Stimulated activated CD8-positive, alpha-beta memory T cell treated with anti-CD3 and anti-CD28 coated beads, Interleukin-15, amount 100 ng/mL, for 1 hour (primary cell): Measurements from ENCODE around the gene POU5F1.
"Not testable (repeated sequence)": the region's sequence is repeated elsewhere in the genome, so short reads cannot be mapped to it uniquely, and the experiment has no call there.

Experiments used
- DNase-seq: peaks from one replicate; pipeline ENCODE4 v3.0.0-alpha.2; 2020; ENCODE audit warnings: low read depth

Gene POU5F1

DNA sequence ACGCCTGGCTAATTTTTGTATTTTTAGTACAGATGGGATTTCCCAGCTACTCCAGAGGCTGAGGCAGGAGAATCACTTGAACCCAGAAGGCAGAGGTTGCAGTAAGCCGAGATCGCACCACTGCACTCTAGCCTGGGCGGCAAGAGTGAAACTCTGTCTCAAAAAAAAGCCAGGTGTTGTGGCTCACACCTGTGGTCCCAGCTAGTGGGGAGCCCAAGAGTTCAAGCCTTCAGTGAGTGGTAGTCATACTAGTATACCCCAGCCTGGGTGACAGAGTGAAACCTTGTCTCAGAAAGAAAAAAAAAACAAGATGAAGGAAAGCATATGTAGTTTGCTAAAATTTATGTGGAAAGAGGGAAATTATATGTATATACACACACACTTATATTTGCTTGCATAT lies 20.0 kb upstream of the POU5F1 start:
- DNase-seq = no peak

DNA sequence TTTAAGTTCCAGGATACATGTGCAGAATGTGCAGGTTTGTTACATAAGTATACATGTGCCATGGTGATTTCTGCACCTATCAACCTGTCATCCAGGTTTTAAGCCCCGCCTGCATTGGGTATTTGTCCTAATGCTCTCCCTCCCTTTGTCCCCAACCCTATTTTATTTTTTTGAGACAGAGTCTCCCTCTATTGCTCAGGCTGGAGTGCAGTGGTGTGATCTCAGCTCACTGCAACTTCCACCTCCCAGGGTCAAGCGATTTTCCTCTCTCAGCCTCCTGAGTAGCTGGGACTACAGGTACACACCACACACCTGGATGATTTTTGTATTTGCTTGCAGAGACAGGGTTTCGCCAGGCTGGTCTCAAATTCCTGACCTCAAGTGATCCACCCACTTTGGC lies 18.7 kb upstream of the POU5F1 start:
- not testable (repeated sequence) for DNase-seq

DNA sequence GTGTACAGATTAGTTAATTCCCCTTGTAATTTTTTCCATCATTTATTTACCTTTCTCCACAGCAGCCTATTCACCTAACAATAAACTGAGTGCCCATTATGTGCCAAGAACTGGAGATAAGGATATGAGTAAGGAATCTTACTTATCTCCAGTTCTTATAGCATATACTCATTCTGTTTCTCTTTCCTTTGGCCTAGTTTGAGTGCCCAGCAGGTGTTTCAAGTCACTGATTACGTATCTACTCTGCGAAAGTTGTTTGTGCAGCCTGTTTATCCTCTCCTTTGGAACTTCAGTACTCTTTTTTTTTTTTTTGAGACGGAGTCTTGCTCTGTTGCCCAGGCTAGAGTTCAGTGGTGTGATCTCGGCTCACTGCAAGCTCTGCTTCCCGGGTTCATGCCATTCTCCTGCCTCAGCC lies 17.3 kb upstream of the POU5F1 start:
- DNase-seq = no peak

DNA sequence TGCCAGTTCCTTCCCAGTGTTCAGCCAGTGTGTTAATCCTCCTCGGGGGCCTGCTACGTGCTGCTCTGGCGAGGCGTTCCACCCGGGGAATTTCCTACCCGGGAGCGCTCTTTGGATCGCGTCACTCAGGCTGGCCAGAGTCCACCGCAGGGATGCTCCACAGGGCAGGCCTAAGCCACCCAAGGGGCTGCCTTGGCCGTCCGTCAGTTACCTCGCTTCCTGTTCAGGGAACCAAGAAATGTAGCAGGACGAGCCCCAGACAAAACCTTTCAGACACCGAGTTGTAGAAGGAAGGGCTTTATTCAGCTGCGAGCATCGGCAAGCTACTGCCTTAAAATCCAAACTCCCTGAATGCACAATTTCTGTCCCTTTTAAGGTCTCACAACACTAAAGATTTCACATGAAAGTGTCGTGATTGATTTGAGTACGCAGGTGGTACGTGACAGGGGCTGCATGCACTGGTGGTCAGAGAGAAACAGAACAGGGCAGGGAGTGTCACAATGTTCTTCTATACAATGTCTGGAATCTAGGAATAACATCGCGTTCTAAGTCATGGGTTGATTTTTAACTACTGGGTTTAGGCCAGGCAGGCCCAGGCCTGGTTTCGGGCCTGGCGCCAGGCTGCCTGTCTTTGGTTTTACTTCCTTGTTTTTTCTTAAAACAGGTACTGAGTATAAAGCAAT lies 15.7 kb upstream of the POU5F1 start:
- no peak for DNase-seq

DNA sequence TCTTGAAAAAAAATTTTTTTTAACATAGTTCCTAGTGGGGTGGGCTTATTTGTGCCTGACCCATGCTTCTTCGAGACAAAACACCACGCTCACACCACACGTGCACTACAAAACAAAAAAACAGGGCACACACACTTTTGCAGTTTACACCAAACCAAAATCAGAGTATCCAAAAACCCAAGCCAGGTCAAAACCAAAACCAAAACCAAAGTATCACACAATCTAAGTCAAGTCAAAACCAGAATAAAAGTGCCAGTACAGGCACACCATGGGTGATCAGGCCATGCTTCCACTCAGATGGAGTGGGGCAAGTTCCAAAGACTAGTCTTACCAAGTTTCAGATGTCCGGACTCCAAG lies 15.2 kb upstream of the POU5F1 start:
- DNase-seq = not testable (repeated sequence)

DNA sequence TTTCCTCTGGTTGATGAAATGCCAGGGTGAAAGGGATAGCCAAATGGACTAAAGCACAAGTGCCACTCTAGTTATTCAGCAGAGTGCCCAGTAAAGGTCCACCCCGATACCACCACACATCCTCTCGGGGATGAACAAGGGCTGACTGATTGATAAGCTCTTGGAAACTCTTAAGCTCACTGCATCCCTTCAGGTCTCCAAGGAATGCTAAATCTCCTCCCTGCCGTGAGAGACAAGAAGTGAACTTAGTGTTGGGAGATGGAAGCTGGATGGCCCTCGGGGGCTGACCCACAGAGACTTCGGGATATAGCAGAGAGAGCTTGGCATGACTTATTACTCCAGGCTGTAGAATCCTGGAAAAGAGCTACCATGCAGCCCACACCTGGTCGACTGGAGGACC lies 13.4 kb upstream of the POU5F1 start:
- DNase-seq = not testable (repeated sequence)

DNA sequence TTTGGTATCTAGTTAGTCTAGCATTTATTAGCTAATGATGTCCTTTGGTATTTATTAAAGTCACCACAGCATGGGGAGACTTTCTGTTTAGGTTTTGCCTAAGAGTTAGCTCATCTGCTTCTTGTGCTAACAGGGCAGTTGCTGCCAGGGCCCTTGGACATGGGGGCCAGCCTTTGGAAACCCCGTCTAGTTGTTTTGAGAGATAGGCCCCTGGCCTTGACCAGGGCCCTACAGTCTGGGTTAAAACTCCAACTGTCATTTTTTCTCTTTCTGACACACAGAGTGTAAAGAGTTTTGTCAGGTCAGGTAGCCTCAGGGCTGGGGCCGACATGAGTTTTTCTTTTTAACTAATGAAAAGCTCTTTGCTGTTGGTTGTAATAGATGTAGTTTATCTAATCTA lies 12.8 kb upstream of the POU5F1 start:
- not testable (repeated sequence) for DNase-seq

DNA sequence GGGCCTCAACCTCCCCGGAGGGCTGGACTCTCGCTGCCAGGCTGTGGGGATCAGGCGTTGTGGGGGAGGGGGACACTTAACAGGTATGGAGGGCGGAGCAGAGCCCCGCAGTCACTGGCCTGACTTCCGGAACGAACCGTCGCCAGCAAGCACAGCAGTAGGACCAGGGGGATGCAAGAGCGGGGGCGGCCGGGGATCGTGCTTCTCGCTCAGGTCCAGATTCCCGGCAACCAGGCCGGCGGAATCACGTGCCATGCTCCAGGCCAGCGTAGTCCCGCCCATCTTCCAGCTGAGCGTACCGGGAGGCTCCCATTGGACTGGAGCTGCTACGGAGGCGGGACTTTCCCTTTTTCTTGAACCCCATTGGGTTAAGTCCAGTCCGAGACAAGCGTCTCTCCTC lies 10.0 kb upstream of the POU5F1 start:
- DNase-seq = no peak

DNA sequence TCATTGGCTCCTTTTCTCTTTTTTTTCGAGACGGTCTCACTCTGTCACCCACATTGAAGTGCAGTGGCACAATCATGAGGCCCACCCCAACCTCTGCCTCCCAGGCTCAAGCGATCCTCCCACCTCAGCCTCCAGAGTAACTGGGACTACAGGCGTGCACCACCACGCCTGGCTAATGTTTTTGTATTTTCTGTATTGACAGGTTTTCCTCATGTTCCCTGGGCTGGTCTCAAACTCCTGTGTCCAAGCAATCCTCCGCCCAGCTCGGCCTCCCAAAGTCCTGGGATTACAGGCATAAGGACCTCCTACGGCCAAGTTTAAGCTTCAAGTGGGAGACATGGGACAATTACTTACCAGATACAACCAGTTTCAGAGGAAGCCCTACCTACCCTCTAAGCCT lies 9.4 kb upstream of the POU5F1 start:
- DNase-seq = no peak

DNA sequence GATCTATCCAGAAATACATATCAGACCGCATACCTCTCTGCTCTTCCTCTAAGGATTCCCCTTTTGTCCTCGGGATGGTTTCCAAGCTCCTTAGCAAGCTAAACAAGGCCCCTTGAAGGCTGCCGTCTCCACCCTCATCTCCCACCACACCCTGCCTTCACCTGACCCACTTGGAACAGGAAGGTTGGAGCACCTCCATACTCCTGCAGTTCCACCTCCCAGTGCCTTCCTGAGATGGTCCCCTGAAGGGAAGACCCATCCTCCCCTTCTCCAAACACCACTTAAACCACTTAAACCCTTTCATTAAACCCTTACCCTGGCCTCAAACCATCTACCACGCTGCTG lies 8.5 kb upstream of the POU5F1 start:
- no peak for DNase-seq

DNA sequence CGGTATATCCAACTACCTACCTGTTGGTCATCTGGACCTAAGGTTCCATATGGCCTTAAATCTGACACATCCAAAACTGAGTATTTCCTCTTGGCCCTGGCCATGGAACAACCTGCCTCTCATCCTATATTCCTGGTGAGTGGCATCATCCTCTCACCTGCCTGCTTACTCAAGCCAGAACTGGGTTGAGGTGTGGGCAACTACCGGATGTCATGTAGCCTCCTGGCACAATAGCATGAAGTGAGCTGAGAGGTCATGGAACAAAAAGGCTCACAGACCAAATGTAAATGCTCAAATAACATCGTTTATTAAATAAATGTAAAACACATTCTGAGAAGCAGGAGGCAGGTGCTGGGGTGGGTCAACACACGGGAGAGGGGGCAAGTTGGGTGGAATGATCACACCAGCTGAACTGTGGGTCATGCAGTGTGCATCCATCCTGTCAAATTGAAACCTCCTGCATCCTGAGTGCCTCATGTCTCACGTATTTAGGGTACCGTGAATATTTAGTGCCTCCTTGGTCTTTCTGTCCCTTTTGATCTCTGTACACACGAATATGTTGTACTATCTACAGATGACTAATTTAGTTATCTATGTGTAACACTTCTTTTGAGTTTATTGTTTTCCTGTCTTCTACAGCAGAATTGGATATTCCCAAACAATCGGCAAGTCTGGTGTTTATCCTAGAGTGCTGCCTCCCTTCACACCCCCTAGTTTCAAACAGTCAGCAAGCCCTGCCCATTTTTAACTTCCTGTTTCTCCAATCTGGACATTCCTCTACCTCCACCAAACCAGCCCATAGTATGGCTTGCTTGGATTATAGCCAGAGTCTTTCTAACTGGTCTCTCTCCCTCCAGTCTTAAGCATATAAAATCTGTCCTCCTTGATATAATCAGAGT lies 7.9 kb upstream of the POU5F1 start:
- no peak for DNase-seq

DNA sequence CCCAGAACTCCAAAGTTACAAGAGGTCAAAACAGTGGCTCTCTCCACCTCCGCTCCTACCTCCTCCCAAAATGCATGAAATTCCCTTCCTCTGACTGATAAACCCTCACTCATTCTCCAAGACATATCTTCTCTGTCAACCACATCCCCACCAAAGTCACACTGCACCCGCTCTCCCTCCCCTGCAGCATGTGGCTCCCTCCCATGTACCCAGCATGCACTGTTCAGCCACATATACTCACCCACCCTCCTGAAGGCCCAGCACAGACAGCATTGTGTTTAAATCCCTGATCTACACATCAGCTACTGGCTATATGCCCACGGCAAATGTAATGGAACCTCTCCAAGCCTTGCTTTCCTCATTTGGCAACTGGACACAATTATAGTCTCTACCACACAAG lies 5.5 kb upstream of the POU5F1 start:
- DNase-seq = no peak

DNA sequence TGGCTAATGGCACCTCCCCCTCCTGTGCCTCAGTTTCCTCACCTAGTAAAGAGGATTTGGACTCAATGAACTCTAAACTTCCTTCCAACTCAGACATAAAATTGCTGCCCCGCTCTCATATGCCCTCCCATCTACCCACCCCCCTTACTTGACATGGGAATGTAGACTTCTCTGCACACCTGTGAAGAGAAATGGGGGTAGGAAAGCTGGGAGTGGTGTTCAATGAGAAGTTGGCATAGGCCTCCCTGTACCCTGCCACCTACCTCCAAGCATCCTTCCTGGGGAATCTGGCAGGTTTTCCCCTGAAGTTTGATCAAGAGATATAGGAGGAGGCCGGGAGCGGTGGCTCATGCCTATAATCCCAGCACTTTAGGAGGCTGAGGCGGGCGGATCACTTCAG lies 3.9 kb upstream of the POU5F1 start:
- DNase-seq = no peak

DNA sequence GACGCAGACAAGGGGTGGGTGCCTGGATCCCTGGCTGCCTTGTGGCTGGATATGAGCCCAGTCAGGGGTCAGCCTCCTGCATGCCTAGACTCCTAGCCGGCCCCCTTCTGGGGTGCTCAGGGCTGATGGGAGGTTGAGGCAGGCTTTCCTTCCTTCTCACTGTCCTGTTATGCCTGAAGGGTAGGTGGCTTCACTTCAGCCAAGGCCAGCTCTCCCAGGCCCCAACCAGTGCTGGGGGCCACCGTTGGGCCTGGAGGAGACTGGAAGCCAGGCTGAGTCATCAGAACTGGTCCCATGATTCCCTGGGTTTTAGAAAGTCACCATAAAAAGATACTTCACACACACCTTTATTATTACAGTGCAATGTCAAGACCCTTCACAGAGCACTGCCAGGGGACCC lies 2.9 kb upstream of the POU5F1 start:
- no peak for DNase-seq

DNA sequence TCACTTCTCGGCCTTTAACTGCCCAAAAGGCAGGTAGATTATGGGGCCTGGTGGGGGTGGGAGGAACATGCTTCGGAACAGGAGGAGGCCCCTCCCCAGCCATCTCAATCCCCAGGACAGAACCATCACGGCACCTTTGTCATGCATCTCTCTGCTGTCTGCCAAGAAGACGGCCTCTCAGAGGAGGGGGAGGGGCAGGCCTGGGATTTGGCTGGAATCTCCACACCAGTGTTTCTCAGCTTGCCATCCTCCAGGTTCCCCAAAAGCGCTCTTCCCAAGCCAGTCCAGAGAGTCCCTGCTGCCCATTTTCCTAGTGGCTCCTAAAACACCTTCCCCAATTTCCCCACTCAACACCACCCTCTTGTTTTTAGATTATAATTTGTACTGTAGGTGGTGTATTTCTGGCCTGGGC lies 2.5 kb upstream of the POU5F1 start:
- no peak for DNase-seq

DNA sequence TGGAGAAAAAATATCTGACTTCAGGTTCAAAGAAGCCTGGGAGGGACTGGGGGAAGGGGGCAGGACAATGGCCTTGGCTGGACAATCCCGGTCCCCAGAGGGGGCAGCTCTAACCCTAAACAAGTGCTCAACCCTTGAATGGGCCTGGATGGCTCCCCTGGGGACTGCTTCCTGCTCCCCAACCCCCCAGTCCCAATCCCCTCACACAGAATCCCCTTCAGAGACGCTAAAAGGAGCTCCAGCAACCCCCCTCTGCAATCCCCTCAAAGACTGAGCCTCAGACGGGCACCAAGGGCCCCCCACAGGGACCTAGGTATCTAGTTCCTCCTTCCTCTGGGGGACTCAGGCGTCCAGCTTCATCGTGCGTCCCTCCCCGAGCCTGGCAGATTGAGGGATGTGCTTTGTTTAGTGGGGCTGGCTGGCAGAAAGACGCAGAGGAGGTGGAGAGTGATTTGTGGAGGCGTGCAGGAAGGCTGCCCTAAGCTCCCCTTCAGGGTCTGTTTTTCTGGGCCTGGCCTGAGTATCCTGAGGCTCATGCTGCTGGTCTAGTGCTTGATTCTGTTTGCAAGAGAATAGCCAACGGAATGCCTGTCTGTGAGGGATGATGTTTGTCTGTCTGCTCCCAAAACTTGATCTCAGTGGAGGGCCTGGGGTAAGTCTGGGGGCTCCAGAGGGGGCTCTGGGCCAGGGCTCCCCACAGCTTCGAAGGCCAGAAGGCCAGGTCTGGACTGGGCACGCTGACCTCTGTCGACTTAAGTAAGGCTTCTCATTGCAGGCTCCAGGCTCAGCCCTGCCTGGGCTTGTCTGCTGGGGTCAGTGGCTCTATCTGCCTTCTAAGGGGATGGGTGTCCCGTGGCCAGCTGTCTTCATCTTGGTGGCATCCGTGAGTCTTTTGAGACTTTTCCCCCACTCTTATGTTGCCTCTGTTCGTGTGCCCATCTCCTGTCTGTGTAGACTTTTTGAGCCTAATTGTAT lies 1.7 kb upstream of the POU5F1 start:
- DNase-seq = no peak

DNA sequence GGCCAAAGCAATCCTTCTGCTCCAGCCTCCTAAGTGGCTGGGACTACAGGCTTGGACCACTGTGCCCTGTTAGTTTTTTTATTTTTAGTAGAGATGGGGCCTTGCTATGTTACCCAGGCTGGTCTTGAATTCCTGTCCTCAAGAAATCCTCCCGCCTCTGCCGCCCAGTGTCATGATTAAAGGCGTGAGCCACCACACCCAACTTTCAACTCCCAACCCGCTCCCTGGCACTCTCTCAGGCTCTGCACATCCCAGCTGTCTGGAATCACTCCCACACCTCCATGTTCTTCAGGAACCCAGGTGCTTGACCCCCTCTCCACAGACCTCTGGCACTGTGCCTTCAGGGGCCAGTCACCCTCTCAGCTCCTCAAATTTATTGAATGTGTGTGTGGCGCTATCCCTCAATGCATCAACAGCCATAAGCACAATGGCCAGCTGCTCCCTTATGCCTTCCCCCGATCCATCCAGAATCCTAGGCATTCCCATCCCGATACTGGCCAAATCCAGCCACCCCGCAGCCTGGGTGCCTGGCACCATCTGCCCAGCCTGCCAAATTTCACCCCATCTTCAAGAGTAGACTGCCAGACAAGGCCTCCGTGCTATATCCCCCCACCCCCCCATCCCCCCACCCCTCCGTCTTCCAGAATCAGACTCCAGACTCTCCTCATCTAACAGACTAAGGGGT lies 647 bp upstream of the POU5F1 start:
- DNase-seq = no peak

DNA sequence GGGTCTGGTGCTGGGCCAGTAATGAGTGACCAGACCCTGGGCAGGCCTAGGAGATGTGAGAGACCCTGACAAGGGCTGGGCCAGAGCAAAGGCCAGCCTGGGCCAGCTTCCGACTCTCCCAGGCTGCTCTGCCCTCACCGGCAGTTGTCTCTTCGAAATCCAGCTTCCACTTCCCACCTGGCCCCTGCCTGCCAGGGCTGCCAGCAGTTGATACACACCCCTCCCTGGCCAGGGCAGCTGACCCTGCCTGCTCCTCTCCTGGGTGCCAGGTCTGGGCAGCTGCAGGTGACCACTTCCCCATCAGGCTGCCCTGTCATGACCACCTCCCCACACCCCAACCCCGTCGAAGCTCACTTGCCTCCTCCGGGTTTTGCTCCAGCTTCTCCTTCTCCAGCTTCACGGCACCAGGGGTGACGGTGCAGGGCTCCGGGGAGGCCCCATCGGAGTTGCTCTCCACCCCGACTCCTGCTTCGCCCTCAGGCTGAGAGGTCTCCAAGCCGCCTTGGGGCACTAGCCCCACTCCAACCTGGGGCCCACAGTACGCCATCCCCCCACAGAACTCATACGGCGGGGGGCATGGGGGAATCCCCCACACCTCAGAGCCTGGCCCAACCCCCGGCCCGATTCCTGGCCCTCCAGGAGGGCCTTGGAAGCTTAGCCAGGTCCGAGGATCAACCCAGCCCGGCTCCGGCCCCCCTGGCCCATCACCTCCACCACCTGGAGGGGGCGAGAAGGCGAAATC lies 453 bp downstream of the POU5F1 start:
- DNase-seq = not testable (repeated sequence)

DNA sequence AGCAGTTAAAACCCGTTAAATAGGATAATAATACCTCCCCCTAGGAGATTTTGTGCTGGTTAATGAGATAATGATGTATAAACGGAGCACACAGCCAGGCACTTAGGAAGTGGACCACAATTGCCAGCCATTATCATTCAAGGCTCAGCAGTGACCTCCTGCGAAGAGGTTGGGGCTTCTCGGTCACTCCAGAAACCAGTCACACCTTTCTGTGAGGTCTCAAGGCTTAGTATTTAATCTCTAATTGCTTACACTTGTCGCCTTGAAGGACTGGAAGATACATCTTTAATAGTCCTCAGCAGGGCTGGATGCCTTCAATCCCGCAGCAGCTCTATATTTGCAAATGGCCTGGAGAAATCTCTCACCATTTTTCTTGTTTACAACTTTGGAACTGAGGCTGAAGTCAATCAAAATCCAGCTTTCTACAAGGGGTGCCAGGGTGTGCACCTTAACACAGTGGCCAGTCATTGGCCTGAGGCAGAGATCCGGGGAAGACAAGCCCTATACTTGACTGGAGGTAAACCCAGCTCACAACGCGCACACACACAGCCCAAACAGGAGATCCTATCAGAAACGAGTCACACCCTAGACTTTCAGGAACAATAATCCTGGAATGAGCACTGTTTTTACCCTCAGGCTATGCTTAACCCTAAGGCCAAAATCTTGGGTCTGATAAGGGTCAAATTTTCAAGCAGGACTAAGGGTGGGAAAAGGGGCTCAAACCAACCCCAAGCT lies 1.2 kb downstream of the POU5F1 start:
- DNase-seq = no peak

DNA sequence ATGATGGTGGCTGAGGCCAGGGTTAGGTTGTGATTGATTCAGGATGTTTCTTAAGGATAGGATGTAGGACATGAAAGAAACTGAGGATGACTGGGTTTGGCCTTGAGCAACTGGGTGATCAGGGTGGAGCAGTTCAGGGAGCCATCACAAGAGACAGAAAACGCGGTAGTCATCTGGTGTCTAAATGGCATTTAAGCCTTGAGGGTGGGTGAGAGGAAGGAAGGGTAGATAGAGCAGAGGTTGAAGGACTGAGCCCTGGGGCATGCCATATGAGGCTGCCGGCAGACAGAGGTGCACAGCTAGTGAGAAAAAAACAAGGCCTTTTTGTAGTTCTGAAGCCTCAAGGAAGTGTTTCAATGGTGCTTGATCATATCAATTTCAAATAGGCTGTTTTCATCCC lies 1.9 kb downstream of the POU5F1 start:
- no peak for DNase-seq

DNA sequence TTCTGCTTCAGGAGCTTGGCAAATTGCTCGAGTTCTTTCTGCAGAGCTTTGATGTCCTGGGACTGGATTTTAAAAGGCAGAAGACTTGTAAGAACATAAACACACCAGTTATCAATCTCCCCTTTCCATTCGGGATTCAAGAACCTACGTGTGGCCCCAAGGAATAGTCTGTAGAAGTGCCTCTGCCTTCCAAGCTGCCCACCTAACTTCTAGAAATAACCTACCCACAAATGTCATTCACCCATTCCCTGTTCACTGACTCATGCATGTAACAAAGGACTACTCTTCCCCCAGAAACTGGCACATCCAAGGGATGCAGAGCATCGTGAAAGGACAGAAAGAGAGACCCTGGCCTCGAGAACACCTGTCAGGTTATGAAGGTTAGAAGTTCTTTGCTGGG lies 4.5 kb downstream of the POU5F1 start:
- no peak for DNase-seq
